Stimulated activated CD4-positive, alpha-beta T cell treated with anti-CD3 and anti-CD28 coated beads, Interleukin-4, amount 100 ng/mL, for 4 hours (primary cell): ENCODE results near the gene XG.
"Not testable (repeated sequence)": the region's sequence is repeated elsewhere in the genome, so short reads cannot be mapped to it uniquely, and the experiment has no call there.

Experiments
- DNase-seq, 2 experiments: peaks; one replicate each; pipeline ENCODE4 v3.0.0-alpha.2; 2020

XG gene

DNA sequence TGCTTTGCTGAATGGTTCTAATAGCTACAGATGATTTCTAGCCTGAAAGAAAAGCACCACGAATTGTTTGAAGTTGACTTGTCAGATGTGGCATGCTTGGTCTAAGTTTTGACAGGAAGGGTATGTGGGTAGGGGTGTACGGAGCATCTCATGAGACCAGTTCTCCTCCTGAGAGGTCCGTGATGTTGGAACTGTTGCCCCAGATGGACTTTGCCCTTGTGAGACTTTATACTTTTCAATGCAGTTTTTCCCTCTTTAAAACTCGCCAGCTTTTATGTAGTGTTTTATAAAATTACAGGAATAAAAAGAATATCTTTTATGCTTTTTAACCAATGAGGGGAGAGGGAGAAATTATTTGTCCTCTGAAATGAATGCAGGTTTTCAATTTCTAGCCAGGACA is 16.6 kb upstream of the XG start:
- no peak for DNase-seq

DNA sequence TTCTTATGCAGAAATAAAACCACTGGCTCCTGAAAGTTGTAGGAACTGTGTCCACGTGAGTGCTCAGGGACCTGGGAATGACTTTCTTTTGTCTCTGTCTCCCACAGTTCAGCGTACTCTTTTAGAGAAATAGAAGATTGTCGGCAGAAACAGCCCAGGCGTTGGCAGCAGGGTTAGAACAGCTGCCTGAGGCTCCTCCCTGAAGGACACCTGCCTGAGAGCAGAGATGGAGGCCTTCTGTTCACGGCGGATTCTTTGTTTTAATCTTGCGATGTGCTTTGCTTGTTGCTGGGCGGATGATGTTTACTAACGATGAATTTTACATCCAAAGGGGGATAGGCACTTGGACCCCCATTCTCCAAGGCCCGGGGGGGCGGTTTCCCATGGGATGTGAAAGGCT is 11.2 kb upstream of the XG start:
- DNase-seq = no peak

DNA sequence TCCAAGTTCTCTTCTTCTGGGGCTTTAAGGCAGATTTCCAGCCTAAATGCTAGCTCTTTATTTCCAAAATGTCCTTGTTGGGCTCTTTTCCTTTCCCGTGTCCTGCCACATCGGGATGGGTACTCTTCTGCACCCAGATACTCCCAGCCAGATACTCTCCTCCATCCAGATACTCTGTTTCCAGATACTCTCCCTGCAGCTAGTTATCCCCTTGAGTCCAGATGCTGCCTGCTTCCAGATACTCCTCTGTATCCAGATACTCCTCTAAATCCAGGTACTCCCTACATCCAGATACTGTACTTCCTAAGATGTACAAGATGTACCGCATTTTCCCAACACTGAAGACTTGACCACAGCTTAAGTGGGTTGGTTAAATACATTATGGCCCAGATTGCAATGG is 10.5 kb upstream of the XG start:
- no peak for DNase-seq

DNA sequence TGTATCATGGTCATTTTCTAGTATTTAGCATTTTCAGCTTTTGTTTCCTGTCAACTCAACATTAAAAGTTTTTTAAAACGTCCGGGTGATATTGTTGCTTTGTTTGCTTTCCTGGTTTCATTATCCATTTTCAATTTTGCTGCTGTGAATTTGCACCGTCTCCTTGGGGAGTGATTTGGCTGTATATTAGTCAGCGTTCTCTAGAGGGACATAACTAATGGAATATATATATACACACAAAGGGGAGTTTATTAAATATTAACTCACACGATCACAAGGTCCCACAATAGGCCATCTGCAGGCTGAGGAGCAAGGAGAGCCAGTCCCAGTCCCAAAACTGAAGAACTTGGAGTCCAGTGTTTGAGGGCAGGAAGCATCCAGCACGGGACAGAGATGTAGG is 5.6 kb upstream of the XG start:
- DNase-seq = not testable (repeated sequence)

DNA sequence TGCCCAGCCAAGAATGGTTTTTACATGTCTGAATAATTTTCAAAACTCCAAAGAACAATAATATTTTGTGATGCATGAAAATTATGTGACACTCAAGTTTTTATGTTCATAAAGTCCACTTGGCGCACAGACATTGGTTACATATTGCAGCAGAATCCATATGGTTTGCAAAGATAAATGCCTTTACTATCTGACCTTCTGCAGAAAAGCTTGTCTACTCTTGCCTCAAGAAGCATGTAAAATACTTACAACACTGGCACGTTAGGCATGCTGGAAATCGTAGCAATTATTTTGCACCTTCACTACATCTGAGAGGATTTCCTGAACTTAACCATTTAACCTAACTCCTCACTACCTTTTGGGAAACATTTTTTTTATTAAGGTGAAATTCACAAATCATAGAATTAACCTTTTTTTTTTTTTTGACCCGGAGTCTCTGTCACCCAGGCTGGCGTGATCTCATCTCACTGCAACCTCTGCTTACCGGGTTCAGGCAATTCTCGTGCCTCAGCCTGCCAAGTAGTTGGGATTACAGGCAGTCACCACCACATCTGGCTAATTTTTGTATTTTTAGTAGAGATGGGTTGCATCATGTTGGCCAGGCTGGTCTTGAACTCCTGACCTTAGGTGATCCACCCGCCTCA is 3.5 kb upstream of the XG start:
- no peak for DNase-seq

DNA sequence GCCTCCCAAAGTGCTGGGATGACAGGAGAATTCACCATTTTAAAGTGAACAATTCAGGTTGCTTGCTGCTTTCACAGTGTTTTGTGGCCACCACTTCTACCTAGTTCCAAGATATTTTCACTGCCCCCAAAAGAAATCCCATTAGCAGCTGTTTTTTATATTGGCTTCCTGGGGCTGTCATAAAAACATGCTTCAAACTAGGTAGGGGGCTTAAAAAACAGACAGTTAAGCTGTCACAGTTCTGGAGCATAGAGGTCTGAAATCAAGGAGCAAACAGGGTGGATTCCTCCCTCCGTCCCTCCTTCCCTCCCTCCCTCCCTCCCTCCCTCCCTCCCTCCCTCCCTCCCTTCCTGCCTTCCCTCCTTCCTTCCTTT is 3.0 kb upstream of the XG start:
- no peak for DNase-seq

DNA sequence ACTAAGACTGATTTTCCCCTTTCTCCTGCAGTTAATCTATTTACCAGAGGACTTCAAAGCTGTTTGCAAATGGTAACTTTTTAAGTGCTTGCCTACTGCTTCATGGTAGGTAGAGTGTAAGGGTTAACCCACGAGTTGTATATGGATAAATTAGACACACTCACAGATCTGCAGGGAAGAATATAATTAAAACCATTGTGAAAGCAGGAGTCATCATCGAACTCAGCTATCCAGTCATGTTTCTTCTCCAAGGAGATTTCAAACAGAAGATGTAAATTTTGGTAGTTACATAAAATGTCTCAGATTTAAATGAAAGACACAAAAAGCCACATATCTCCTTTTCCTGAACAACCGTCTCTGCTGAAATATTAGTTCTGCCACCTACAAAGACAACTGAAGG is 549 bp upstream of the XG start:
- no peak for DNase-seq

DNA sequence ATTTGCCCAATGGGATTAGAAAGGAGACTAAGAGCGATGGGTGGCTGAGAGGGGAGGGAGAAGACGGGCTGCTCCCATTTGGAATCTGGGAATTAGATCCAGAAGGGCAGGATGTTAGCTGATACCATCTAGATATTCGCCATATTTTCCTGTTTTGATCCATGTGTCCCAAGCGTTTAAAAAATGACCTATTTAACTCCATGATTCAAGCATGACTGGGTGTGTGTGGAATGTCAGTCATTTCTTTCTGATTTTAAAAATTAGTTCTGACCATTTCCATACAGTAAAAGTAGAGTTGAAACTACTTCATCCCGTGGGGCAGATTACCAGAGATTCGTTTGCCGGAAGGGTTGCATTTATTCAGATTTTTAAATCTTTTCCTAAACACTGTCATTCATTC is 601 bp downstream of the XG start:
- not testable (repeated sequence) for DNase-seq

DNA sequence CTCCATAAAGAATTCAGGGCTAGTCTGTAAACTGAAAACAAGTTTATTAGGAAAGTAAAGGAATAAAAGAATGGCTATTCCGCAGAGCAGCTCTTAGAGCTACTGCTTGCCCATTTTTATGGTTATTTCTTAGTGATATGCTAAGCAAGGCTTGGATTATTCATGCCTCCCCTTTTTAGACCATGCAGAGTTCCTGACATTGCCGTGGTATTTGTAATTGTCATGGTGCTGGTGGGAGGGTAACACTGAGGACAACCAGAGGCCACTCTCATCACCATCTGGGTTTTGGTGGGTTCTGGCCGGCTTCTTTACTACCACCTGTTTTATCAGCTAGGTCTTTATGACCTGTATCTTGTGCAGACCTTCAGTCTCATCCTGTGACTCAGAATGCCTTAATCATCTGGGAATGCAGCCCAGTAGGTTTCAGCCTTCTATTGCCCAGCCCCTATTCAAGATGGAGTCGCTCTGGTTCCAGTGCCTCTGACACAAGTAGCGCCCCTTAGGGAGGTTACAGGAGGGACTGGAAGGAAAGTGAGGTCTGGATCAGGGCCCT is 3.4 kb downstream of the XG start:
- DNase-seq = not testable (repeated sequence)

DNA sequence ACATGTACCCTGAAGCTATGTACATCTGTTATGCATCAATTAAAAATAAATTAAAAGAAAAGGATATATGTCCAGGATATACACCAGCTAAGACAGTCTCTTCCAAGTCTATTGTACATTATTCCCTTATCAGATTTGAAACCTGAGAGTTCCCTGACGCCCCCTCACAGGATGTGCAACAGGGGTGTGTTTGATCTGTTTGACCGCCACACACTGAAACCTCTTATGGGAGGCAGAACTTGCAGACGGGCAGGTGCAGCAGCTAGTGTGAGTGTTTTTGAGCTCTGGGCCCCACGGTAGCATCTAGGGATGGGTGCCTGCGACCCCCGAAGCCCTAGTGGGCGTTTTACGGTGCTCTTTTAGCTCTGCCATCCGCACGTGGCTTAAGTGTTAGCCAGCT is 4.7 kb downstream of the XG start:
- DNase-seq = no peak

DNA sequence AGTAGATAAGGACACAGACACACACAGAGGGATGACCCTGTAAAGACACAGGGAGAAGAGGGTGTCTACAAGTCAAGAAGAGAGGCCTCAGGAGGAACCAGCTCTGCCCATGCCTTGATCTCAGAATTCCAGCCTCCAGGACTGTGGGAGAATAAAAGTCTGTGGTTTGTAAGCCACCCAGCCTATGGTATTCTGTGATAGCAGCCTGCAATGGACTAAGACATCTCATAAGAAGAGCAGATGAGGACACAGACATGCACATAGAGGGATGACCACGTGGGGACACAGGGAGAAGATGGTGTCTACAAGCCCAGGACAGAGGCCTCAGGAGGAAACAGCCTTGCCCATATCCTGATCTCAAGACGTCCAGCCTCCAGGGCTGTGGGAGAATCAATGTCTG is 9.4 kb downstream of the XG start:
- no peak for DNase-seq

DNA sequence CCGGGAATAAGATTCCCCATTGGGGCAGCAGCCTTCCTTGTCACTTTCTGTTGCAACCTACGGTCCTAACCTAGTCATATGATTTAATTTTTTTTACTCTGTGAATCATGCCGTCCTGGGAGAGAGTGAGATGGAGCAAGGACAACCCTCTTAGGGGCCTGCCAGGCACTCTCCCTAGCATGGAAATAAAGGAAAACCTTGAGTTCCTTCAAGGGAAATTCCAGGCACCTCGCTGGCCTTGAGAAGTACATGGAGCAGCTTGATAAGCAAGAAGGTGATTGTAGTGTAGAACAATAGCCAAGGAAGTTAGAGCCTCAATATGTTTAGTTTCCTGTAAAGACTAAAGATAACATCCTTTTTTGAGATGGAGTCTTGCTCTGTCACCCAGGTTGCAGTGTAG is 10.8 kb downstream of the XG start:
- not testable (repeated sequence) for DNase-seq

DNA sequence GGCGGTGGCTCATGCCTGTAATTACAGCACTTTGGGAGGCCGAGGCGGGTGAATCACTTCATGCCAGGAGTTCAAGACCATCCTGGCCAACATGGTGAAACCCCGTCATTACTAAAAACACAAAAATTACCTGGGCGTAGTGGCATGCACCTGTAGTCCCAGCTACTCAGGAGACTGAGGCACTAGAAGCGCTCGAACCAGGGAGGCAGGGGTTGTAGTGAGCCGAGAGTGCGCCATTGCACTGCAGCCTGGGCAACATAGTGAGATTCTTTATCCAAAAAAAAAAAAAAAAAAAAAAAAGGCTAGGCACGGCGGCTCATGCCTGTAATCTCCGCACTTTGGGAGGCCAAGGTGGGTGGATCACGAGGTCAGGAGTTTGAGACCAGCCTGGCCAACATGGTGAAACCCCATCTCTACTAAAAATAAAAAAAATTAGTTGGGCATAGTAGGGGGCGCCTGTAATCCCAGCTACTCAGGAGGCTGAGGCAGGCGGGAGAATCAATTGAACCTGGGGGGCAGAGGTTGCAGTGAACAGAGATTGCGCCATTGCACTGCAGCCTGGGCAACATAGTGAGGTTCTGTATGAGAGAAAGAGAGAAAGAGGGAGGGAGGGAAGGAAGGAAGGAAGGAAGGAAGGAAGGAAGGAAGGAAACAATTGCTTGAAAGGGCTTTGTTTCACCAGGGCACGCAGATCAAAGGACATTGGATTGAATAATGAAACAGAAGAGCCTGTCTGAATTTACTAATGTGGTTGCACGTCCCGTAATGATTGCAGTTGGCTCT is 13.1 kb downstream of the XG start:
- DNase-seq = not testable (repeated sequence)

DNA sequence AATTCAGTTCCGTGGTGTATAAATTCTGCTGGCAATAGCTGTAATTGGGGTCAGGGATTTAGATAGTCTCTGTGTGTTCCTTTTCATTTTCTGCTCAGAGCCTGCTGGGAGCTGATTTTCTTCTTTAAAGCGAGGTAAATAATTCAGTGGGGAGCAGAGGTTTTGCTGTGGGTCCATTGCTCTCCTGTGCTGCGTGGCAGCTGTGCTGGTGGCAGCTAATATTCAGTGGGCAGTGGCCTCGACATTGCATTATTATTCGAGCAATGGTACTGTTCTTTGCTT is 13.7 kb downstream of the XG start:
- no peak for DNase-seq

DNA sequence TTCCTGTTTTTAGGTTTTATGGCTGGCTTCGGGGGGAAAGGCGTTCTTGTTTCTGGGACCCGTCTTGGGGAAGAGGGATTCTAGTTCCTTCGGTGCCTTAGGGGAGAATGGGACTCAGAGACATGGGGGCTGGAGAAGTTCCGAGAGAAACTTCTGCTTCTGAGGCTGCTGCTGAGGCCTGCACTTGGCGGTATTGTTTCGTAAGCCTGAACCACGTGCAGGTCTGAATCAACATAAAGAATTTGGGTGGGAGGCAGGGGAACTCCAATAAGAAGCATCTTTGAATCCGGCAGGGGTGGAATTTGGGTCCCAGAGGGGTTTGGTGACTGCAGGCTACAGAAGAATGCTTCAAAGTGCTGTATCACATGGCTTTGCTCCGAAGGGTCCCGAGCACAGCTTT is 15.1 kb downstream of the XG start:
- DNase-seq = no peak

DNA sequence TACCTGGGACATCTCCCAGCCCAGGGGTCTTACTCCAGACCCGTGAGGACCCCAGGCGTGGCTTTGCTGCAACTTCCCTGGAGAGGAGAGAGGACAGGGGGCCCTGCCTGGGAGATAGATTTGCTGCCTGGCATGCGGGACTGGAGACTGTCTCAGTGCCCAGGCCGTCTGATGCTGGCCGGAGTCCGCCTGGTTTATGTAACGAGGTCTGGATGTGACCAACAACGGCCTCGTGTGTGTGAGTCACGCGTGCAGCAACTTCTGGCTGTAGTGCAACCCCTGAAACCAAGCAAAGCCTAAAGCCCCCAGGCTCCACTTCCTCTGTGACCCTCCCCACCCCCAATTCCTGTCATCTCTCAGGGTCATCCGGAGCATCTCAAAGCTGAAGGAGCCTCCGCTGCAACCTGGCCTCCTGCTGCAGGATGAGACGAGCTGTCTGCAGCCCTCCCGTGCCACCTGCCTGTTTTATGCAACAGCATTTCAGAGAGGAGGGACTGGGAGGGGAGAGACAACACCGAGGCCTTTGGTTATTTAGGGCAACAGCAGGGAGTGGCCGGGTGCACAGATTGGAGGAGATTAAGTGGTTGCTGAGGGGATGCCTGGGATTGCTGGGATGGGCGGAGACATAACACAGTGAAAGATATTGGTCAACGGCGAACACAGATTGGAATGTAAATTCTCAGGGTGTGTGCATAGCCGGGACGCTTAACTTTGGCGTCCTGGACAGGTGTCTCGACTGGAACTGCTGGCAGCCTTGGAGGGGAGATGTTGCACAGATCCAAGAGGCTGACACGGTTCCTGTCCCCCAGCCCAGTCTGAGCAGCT is 16.0 kb downstream of the XG start:
- no peak for DNase-seq

DNA sequence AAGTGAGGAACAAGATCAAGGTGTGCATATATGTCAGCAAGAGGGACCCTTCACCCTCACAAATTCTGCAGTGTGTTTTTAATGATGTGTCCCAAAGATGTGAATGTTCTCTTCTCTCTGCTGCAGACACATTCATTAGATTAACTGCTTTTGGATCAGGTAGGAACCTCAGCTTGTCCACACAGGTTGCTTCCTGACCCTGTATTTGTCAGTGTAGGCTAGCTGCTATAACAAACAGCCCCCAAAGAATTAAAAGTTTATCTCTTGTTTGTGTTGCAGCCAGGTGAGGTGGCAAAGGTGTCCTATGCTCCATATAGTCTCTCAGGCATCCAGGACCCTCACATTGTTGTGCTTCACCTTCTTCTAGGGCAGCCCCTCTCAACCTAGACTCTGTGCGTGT is 17.8 kb downstream of the XG start:
- no peak for DNase-seq

DNA sequence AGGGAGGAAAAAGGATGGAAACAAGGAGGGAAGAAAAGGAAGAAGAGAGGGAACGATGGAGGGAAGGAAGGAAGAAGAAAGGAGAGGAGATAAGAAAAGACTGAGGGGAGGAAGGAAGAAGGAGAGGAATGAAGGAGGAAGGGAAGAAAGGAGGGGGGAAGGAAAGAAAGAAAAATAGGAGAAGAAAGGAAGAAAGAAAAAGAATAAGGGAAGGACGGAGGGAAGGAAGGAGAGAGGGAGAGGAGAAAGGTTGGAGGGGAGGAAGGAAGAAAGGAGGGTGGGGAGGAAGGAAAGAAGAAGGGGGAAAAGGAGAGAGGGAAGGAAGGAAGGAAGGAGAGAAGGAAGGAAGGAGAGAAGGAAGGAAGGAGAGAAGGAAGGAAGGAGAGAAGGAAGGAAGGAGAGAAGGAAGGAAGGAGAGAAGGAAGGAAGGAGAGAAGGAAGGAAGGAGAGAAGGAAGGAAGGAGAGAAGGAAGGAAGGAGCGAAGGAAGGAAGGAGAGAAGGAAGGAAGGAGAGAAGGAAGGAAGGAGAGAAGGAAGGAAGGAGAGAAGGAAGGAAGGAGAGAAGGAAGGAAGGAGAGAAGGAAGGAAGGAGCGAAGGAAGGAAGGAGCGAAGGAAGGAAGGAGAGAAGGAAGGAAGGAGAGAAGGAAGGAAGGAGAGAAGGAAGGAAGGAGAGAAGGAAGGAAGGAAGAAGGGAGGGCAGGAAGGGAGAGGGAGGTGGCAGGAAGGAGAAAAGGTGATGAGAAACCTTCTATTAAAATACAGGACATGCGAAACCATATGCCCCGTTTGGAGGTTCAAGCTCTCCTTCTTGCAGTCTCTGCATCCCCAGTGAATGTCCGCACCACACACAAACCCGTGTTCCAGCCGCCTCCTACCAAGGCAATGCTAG is 21.6 kb downstream of the XG start:
- DNase-seq = not testable (repeated sequence)

DNA sequence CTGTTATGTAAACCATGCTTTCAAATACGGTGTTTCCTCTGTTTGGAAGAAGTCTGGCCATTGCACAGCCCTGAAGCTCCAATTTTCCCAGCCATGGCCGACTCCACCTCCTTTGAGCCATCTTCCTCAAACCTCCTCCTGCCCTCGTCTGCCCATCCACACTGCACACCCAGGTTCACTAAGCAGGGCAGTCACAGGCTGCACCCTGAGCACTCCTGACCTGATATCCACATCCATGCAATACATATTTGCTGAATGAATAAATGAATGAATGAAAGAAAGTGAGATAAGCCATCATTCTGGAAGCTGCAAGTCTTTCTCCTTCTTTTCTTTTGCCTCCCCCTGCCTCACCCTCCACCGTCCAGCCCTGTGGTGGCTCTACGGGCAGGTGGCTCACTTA is 22.2 kb downstream of the XG start:
- DNase-seq = no peak

DNA sequence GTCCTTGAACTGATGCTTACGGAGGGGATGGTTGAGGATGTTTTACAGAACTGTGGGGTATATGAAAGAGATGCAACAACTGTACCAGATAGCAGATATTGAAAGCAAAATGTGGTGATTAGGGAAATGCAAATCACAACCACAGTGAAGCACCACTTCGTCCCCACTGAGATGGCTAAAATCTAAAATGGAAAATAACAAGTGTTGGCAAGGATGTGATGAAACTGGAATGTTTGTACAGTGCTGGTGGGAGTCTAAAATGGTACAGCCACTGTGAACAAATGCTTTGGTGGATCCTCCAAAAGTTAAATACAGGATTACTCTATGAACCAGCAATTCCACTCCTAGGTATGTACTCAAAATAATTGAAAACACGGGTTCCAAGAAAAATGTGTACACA is 22.9 kb downstream of the XG start:
- no peak for DNase-seq

DNA sequence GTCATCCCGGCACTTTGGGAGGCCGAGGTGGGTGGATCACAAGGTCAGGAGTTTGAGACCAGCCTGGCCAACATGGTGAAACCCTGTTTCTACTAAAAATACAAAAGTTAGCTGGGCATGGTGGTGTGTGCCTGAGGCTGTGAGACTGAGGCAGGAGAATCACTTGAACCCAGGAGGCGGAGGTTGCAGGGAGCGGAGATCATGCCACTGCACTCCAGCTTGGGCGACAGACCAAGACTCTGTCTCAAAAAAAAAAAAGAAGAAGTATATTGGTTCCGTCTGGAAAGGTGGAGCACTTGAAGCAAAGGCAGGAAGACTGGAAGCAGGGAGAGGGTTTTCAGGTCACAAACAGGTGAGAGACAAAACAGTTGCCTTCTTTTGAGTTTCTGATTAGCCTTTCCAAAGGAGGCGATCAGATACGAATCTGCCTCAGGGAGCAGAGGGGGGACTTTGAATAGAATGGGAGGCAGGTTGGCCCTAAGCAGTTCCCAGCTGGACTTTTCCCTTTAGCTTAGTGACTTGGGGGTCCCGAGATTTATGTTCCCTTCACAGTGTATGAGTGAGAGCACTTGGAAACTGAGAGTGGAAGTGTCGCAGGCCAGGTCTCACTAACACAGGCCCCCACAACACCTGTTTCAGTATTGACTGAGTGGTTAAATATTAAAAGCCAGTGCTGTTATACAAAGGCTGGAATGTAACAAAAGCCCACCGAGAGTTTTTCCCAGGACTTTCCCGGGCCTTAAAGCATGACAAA is 28.8 kb downstream of the XG start:
- not testable (repeated sequence) for DNase-seq

DNA sequence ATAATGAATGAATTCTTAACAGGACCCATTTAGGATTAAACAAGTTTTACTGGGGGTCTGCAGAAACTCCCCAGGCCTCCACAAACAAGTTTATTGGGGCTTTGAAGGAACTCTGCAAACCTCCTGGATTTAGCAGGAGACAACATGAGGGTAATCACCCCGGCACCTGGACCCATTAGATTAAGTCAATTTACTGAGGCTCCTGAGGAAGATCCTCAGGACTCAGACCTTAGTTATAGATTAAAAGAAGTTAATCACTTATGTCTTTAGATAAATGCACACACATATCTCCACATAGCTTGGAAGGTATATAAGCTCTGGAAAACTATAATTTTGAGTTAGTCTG is 29.4 kb downstream of the XG start:
- no peak for DNase-seq
